GM18511 (cell line): ENCODE measurements around the gene CNTRL.
"Not testable (repeated sequence)": the region's sequence is repeated elsewhere in the genome, so short reads cannot be mapped to it uniquely, and the experiment has no call there.

Source experiments
- ATAC-seq: cut with Tn5 transposase; IDR thresholded peaks from one replicate; pipeline ENCODE4 v1.9.1; 2021; ENCODE audit warnings: mild to moderate bottlenecking, moderate library complexity; ENCODE audit not compliant: unreplicated experiment

The CNTRL gene

GRCh38 chr9:121173501-121173900 is 98.7 kb downstream of the CNTRL start:
- ATAC-seq = no peak

GRCh38 chr9:121178676-121179372 is 104.1 kb downstream of the CNTRL start:
- no peak for ATAC-seq

GRCh38 chr9:121179373-121179721 is 104.6 kb downstream of the CNTRL start:
- not testable (repeated sequence) for ATAC-seq

GRCh38 chr9:121179930-121180681 is 105.4 kb downstream of the CNTRL start:
- ATAC-seq = no peak

- ATAC-seq = no peak
These were observed 107.5 kb downstream of the CNTRL start for GRCh38 chr9:121182101-121182836.

- ATAC-seq = no peak
These were observed 108.2 kb downstream of the CNTRL start for GRCh38 chr9:121182989-121183388.

- ATAC-seq = no peak
These were observed 109.1 kb downstream of the CNTRL start for GRCh38 chr9:121183666-121184423.

- no peak for ATAC-seq
These were observed 109.7 kb downstream of the CNTRL start for GRCh38 chr9:121184463-121184862.

- no peak for ATAC-seq
These were observed 110.5 kb downstream of the CNTRL start for GRCh38 chr9:121185178-121185745.

- no peak for ATAC-seq
These were observed 111.1 kb downstream of the CNTRL start for GRCh38 chr9:121185774-121186403.

- no peak for ATAC-seq
These were observed 113.0 kb downstream of the CNTRL start for GRCh38 chr9:121187636-121188305.

GRCh38 chr9:121189006-121189405 is 114.3 kb downstream of the CNTRL start:
- ATAC-seq = no peak

- ATAC-seq = no peak
These were observed 114.9 kb downstream of the CNTRL start for GRCh38 chr9:121189660-121190059.

- no peak for ATAC-seq
These were observed 116.5 kb downstream of the CNTRL start for GRCh38 chr9:121191235-121191634.

GRCh38 chr9:121192518-121192917 is 117.8 kb downstream of the CNTRL start:
- no peak for ATAC-seq

GRCh38 chr9:121192959-121193640 is 118.3 kb downstream of the CNTRL start:
- no peak for ATAC-seq

- no peak for ATAC-seq
These were observed 120.0 kb downstream of the CNTRL start for GRCh38 chr9:121194730-121195129.

GRCh38 chr9:121196389-121196788 is 121.6 kb downstream of the CNTRL start:
- ATAC-seq = no peak

GRCh38 chr9:121197132-121197531 is 122.4 kb downstream of the CNTRL start:
- ATAC-seq = no peak
